GM23338 (cell line): Measurements from ENCODE around the gene KDM4B. TPM values are rescaled to one million over a fixed set of nuclear protein-coding genes. Genes with fewer than 3 reads are reported as not detected.

Source experiments
- ATAC-seq: fragments of 200-7000 bp; cut with Tn5 transposase; 3 replicates; pipeline ENCODE4 v1.9.1; 2020
- DNase-seq: peaks from one replicate; pipeline ENCODE4 v3.0.0-alpha.2; 2015; ENCODE audit warnings: low spot score
- H2AFZ ChIP-seq: fragments of 200-600 bp; sonication (generic); 2 replicates; pipeline ENCODE4 v1.8.0; 2016; ENCODE audit warnings: antibody characterized with exemption, mild to moderate bottlenecking, moderate library complexity
- H3F3A ChIP-seq: fragments of 200-600 bp; sonication (generic); replicated peaks from 2 replicates; pipeline ENCODE4 v1.8.0; 2017; ENCODE audit warnings: antibody characterized with exemption, mixed run types, low read depth
- H3K27ac ChIP-seq: fragments of 200-600 bp; sonication (generic); 2 replicates; pipeline ENCODE4 v1.6.1; 2016; ENCODE audit warnings: low read depth
- H3K27me3 ChIP-seq: fragments of 200-600 bp; sonication (generic); 2 replicates; pipeline ENCODE4 v1.8.0; 2016; ENCODE audit warnings: mild to moderate bottlenecking, mixed run types, moderate library complexity; ENCODE audit not compliant: insufficient read depth
- H3K36me3 ChIP-seq: fragments of 200-600 bp; sonication (generic); 2 replicates; pipeline ENCODE4 v1.8.0; 2016; ENCODE audit warnings: mild to moderate bottlenecking; ENCODE audit not compliant: insufficient read depth
- H3K4me1 ChIP-seq: fragments of 200-600 bp; sonication (generic); 2 replicates; pipeline ENCODE4 v1.8.0; 2016; ENCODE audit warnings: mild to moderate bottlenecking, moderate library complexity; ENCODE audit not compliant: insufficient read depth
- H3K4me2 ChIP-seq: fragments of 200-600 bp; sonication (generic); 2 replicates; pipeline ENCODE4 v1.7.1; 2017; ENCODE audit warnings: mixed run types
- H3K4me3 ChIP-seq: fragments of 200-600 bp; sonication (generic); 2 replicates; pipeline ENCODE4 v1.6.1; 2016; ENCODE audit warnings: mixed run types
- H3K79me2 ChIP-seq: fragments of 200-600 bp; sonication (generic); replicated peaks from 2 replicates; pipeline ENCODE4 v1.8.0; 2017; ENCODE audit warnings: mild to moderate bottlenecking; ENCODE audit not compliant: insufficient read depth
- H3K9me2 ChIP-seq: fragments of 200-600 bp; sonication (generic); 2 replicates; pipeline ENCODE4 v1.8.0; 2017; ENCODE audit not compliant: insufficient read depth
- H4K20me1 ChIP-seq: fragments of 200-600 bp; sonication (generic); replicated peaks from 2 replicates; pipeline ENCODE4 v1.8.0; 2017; ENCODE audit warnings: mild to moderate bottlenecking; ENCODE audit not compliant: insufficient read depth
- H3K27ac Mint-ChIP-seq: 2 replicates; pipeline ENCODE4 v1.8.0; 2020; ENCODE audit warnings: inconsistent platforms, mild to moderate bottlenecking, moderate library complexity, mixed read lengths
- H3K27me3 Mint-ChIP-seq: 3 replicates; pipeline ENCODE4 v1.8.0; 2022; ENCODE audit warnings: low read depth, mild to moderate bottlenecking, moderate library complexity, mixed read lengths, inconsistent platforms; ENCODE audit not compliant: insufficient read depth, poor library complexity
- H3K36me3 Mint-ChIP-seq: 3 replicates; pipeline ENCODE4 v1.8.0; 2021; ENCODE audit warnings: low read depth, mild to moderate bottlenecking, inconsistent platforms, moderate library complexity, mixed read lengths
- H3K4me1 Mint-ChIP-seq: 3 replicates; pipeline ENCODE4 v1.8.0; 2020; ENCODE audit warnings: mild to moderate bottlenecking, inconsistent platforms, mixed read lengths
- H3K4me3 Mint-ChIP-seq: 3 replicates; pipeline ENCODE4 v1.8.0; 2021; ENCODE audit warnings: moderate library complexity, mild to moderate bottlenecking, inconsistent platforms, mixed read lengths
- H3K9me3 Mint-ChIP-seq: 3 replicates; pipeline ENCODE4 v1.8.0; 2020; ENCODE audit warnings: moderate library complexity, mild to moderate bottlenecking, inconsistent platforms, mixed read lengths
- CREB1 ChIP-seq: fragments of 250-450 bp; sonication (Bioruptor Pico); IDR thresholded peaks from 2 replicates; pipeline ENCODE4 v1.5.0; 2020; ENCODE audit warnings: low read depth, mild to moderate bottlenecking, moderate library complexity
- CTCF ChIP-seq, 2 experiments: fragments of 200-600 bp in 1 of 2; sonication (generic) in 1 of 2; conservative IDR thresholded peaks; 2 replicates each; pipeline versions ENCODE4 v1.5.1 to v1.6.1; 2016 to 2017; ENCODE audit warnings: antibody characterized with exemption in 2 of 2, low read depth in 2 of 2, mild to moderate bottlenecking in 2 of 2, moderate library complexity in 1 of 2
- ETS1 ChIP-seq: IDR thresholded peaks from 2 replicates; pipeline ENCODE4 v1.6.1; 2016; ENCODE audit warnings: antibody characterized with exemption
- EZH2 ChIP-seq: fragments of 200-600 bp; sonication (generic); IDR thresholded peaks from one replicate; pipeline ENCODE4 v1.8.0; 2017; ENCODE audit warnings: antibody characterized with exemption, mild to moderate bottlenecking, low read depth; ENCODE audit not compliant: unreplicated experiment
- EZH2phosphoT487 ChIP-seq: fragments of 200-600 bp; sonication (generic); IDR thresholded peaks from one replicate; pipeline ENCODE4 v1.8.1; 2018; ENCODE audit warnings: antibody characterized with exemption; ENCODE audit not compliant: unreplicated experiment
- JUNB ChIP-seq: IDR thresholded peaks from one replicate; pipeline ENCODE4 v1.6.1; 2016; ENCODE audit warnings: antibody characterized with exemption; ENCODE audit not compliant: unreplicated experiment
- NANOG ChIP-seq: IDR thresholded peaks from 2 replicates; pipeline ENCODE4 v1.6.1; 2016; ENCODE audit warnings: antibody characterized with exemption, borderline replicate concordance
- POLR2AphosphoS5 ChIP-seq: IDR thresholded peaks from 2 replicates; pipeline ENCODE4 v1.6.1; 2016; ENCODE audit warnings: antibody characterized with exemption, low read depth
- REST ChIP-seq: IDR thresholded peaks from one replicate; pipeline ENCODE4 v1.6.1; 2018; ENCODE audit warnings: antibody characterized with exemption; ENCODE audit not compliant: unreplicated experiment
- STAT1 ChIP-seq: IDR thresholded peaks from one replicate; pipeline ENCODE4 v1.6.1; 2016; ENCODE audit warnings: antibody characterized with exemption; ENCODE audit not compliant: unreplicated experiment
- ZNF114 ChIP-seq: fragments of 250-450 bp; sonication (Bioruptor Pico); IDR thresholded peaks from 2 replicates; pipeline ENCODE4 v1.5.0; 2020; ENCODE audit warnings: mild to moderate bottlenecking, moderate library complexity
- ZNF331 ChIP-seq: fragments of 250-450 bp; sonication (Bioruptor Pico); IDR thresholded peaks from 2 replicates; pipeline ENCODE4 v1.5.0; 2020; ENCODE audit warnings: low read depth, mild to moderate bottlenecking, moderate library complexity
- polyA plus RNA-seq: library from polyadenylated mRNA; unstranded; fragments of >200 nt; fragmentation: Nextera tagmentation; extraction: Ambion mirVana; gene quantifications from 2 replicates; pipeline ENCODE4 v1.2.1, GENCODE V29; 2016
- total RNA-seq: library from RNA; depleted of rRNA; stranded (reverse); fragments of >200 nt; shearing (Covaris generic); gene quantifications from 2 replicates; pipeline ENCODE4 v1.2.3, GENCODE V29; 2014

Gene KDM4B
- total and polyA plus RNA-seq, 2 experiments from 2014 or later, result 9.1 to 27.6 TPM

- Mint-ChIP-seq H3K27me3 (peaks cover 19% of the 10 kb centered on the region), H3K36me3 (peaks cover 25% of the 10 kb centered on the region), H3K27ac (peak overlapping the region; percentile 50; the same call in 1 of the 2 replicates), H3K4me1 (peaks cover 41% of the 10 kb centered on the region), H3K9me3 (peaks cover 11% of the 10 kb centered on the region), H3K4me3 (no peak overlapping the region)
- Histone ChIP-seq H3K9me2 (no peaks in the 10 kb centered on the region), H3K4me1 (no peaks in the 10 kb centered on the region; the same call in 1 of the 2 replicates), H2AFZ (no peak overlapping the region), H3K27me3 (no peaks in the 10 kb centered on the region), H3K4me3 (no peak overlapping the region), H3K79me2 (no peaks in the 10 kb centered on the region), H3K4me2 (no peak overlapping the region), H3F3A (0 out of 2 replicates have a peak, but pooled peaks cover 4% of the 10 kb centered on the region), H4K20me1 (no peaks in the 10 kb centered on the region), H3K36me3 (no peaks in the 10 kb centered on the region; the same call in 1 of the 2 replicates), H3K27ac (peak overlapping the region; percentile 47)
- peak; percentile 10 for ATAC-seq
- TF ChIP-seq REST, result no peak
- no peak for TF ChIP-seq STAT1
- TF ChIP-seq POLR2AphosphoS5, result no peak
- TF ChIP-seq JUNB, result no peak
- no peak for TF ChIP-seq EZH2phosphoT487
- TF ChIP-seq EZH2, result no peak
- DNase-seq, result no peak
These were observed 146.4 kb downstream of the KDM4B start for GRCh38 chr19:5115351-5115750.

DNA sequence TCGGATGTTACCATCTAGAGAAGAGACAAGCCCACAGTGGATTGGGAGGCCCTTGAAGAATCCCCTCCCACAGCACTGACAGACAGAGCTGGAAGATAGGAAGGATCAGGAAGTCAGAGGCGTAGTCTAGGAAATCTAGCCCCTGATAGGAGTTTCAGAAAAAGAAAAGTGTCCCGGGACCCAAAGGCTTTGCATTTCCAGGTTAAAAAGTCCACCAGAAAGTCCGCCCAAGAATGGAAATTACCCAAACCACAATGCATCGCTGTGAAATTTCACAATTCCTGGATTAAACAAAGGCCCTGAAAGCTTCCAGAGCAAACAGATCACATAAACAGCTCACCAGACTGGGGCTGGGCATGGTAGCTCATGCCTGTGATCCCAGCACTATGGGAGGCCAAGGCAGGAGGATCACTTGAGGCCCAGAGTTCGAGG, 146.9 kb downstream of the KDM4B start:
- no peak for ATAC-seq
- Mint-ChIP-seq H3K4me3 (no peak overlapping the region), H3K27ac (peak overlapping the region; percentile 50; the same call in 1 of the 2 replicates)
- TF ChIP-seq EZH2 (no peak), ZNF331 (CRISPR knock-in tag) (no peak), POLR2AphosphoS5 (no peak), EZH2phosphoT487 (no peak), ETS1 (no peak), JUNB (no peak), CREB1 (CRISPR knock-in tag) (no peak), NANOG (no peak), CTCF (conservative IDR thresholded peaks at IDR 0.05; ENCODE audit: low read depth in 2 of 2) (no peak), ZNF114 (CRISPR knock-in tag) (no peak), STAT1 (no peak)

More for the DNA sequence above, 146.9 kb downstream of the KDM4B start:
- peak overlapping the region; percentile 47 for H3K27ac ChIP-seq
- no peaks in the 10 kb centered on the region for H3K9me2 ChIP-seq
- H3K36me3 ChIP-seq, result no peaks in the 10 kb centered on the region; the same call in 1 of the 2 replicates
- Mint-ChIP-seq H3K27me3 (peaks cover 19% of the 10 kb centered on the region), H3K4me1 (peaks cover 41% of the 10 kb centered on the region), H3K9me3 (peaks cover 11% of the 10 kb centered on the region), H3K36me3 (peaks cover 25% of the 10 kb centered on the region)
- no peaks in the 10 kb centered on the region for H3K79me2 ChIP-seq
- H2AFZ ChIP-seq, result no peak overlapping the region
- H3F3A ChIP-seq, result 0 out of 2 replicates have a peak, but pooled peaks cover 4% of the 10 kb centered on the region
- DNase-seq, result no peak
- H4K20me1 ChIP-seq, result no peaks in the 10 kb centered on the region
- H3K4me2 ChIP-seq, result no peak overlapping the region
- H3K4me3 ChIP-seq, result no peak overlapping the region
- no peaks in the 10 kb centered on the region; the same call in 1 of the 2 replicates for H3K4me1 ChIP-seq
- no peaks in the 10 kb centered on the region for H3K27me3 ChIP-seq
